Thoracic aorta (tissue), 2 donors: ENCODE data around the gene SSPN. TPM values are rescaled to one million over a fixed set of nuclear protein-coding genes. Genes with fewer than 3 reads are reported as not detected.

Source experiments
- ATAC-seq: fragments of 150-250 bp; one replicate; pipeline ENCODE4 v1.8.0; 2017; ENCODE audit warnings: low read depth; ENCODE audit not compliant: insufficient number of reproducible peaks, low FRiP score
- DNase-seq: peaks from one replicate; pipeline ENCODE4 v3.0.0-alpha.2; 2020; ENCODE audit warnings: low spot score
- H3K27ac ChIP-seq, 2 donors: fragments of 200-600 bp; sonication (generic); 1 replicate in 1 of 2; 2 replicates in 1 of 2; pipeline ENCODE4 v1.5.1; 2016; ENCODE audit warnings: mild to moderate bottlenecking in 2 of 2, moderate library complexity in 2 of 2
- H3K27me3 ChIP-seq: fragments of 200-600 bp; sonication (generic); replicated peaks from 2 replicates; pipeline ENCODE4 v1.6.0; 2016; ENCODE audit warnings: mild to moderate bottlenecking; ENCODE audit not compliant: insufficient read depth
- H3K36me3 ChIP-seq: fragments of 200-600 bp; sonication (generic); one replicate; pipeline ENCODE4 v1.5.1; 2016
- H3K4me1 ChIP-seq, 2 donors: fragments of 200-600 bp; sonication (generic); 1 replicate in 1 of 2; 2 replicates in 1 of 2; pipeline versions ENCODE4 v1.5.1 to v1.6.0; 2016; ENCODE audit warnings: low read depth in 2 of 2, mild to moderate bottlenecking in 1 of 2; ENCODE audit not compliant: control insufficient read depth in 1 of 2
- H3K4me3 ChIP-seq: fragments of 200-600 bp; sonication (generic); 2 replicates; pipeline ENCODE4 v1.5.1; 2016; ENCODE audit warnings: mild to moderate bottlenecking
- H3K9me3 ChIP-seq: fragments of 200-600 bp; sonication (generic); 2 replicates; pipeline ENCODE4 v1.5.1; 2016
- CTCF ChIP-seq: fragments of 200-600 bp; sonication (generic); IDR thresholded peaks from one replicate; pipeline ENCODE4 v1.5.1; 2019; ENCODE audit warnings: antibody characterized with exemption
- total RNA-seq, 2 donors: library from RNA; depleted of rRNA; stranded (reverse); fragments of >200 nt; gene quantifications; one replicate each; pipeline versions ENCODE4 v1.1.0 to v1.2.3, GENCODE V29; 2016

The SSPN gene
- total RNA-seq, 2 donors from 2014 or later: 36.7 to 50.9 TPM

GRCh38 chr12:26247873-26248272 lies 52.5 kb downstream of the SSPN start:
- peaks cover 4% of the 10 kb centered on the region for H3K9me3 ChIP-seq
- H3K4me1 ChIP-seq: no peaks in the 10 kb centered on the region
- H3K27ac ChIP-seq: no peak overlapping the region
- H3K27me3 ChIP-seq: no peaks in the 10 kb centered on the region
- H3K36me3 ChIP-seq: no peaks in the 10 kb centered on the region
- H3K4me3 ChIP-seq: no peak overlapping the region
- DNase-seq: no peak
- no peak for ATAC-seq
- no peak for TF ChIP-seq CTCF

GRCh38 chr12:26250801-26251200 lies 55.4 kb downstream of the SSPN start:
- H3K27ac ChIP-seq: no peak overlapping the region
- DNase-seq (no peak), ATAC-seq (no peak)
- H3K36me3 ChIP-seq: no peaks in the 10 kb centered on the region
- H3K27me3 ChIP-seq: no peaks in the 10 kb centered on the region
- H3K4me3 ChIP-seq: no peak overlapping the region
- H3K9me3 ChIP-seq: peaks cover 4% of the 10 kb centered on the region
- TF ChIP-seq CTCF: no peak
- H3K4me1 ChIP-seq: no peaks in the 10 kb centered on the region

- ATAC-seq: peak; percentile 43
- Histone ChIP-seq H3K27ac (no peak overlapping the region), H3K9me3 (peaks cover 4% of the 10 kb centered on the region), H3K4me3 (no peak overlapping the region), H3K27me3 (no peaks in the 10 kb centered on the region), H3K4me1 (no peaks in the 10 kb centered on the region), H3K36me3 (no peaks in the 10 kb centered on the region)
- no peak for DNase-seq
- no peak for TF ChIP-seq CTCF
These were observed 56.2 kb downstream of the SSPN start for GRCh38 chr12:26251600-26251999.

- H3K4me1 ChIP-seq: no peaks in the 10 kb centered on the region
- no peaks in the 10 kb centered on the region for H3K27me3 ChIP-seq
- ATAC-seq (no peak), DNase-seq (no peak)
- no peaks in the 10 kb centered on the region for H3K36me3 ChIP-seq
- H3K4me3 ChIP-seq: no peak overlapping the region
- peaks cover 4% of the 10 kb centered on the region for H3K9me3 ChIP-seq
- TF ChIP-seq CTCF: no peak
- H3K27ac ChIP-seq: no peak overlapping the region
These were observed 57.6 kb downstream of the SSPN start for GRCh38 chr12:26252946-26253345.

GRCh38 chr12:26255893-26256645 lies 60.7 kb downstream of the SSPN start:
- Histone ChIP-seq H3K4me3 (no peak overlapping the region), H3K27me3 (no peaks in the 10 kb centered on the region), H3K27ac (no peak overlapping the region), H3K36me3 (no peaks in the 10 kb centered on the region), H3K4me1 (no peaks in the 10 kb centered on the region), H3K9me3 (no peaks in the 10 kb centered on the region)
- TF ChIP-seq CTCF: no peak
- no peak for ATAC-seq
- no peak for DNase-seq
